Activated T-cell treated with anti-CD3 and anti-CD28 coated beads, Interleukin-2, amount 50 U/mL, for 72 hours (primary cell): Measurements from ENCODE around the gene IGF2BP2. TPM values are rescaled to one million over a fixed set of nuclear protein-coding genes. Genes with fewer than 3 reads are reported as not detected.
"Not testable (repeated sequence)": the region's sequence is repeated elsewhere in the genome, so short reads cannot be mapped to it uniquely, and the experiment has no call there.

Experiments used
- ATAC-seq, 2 donors: fragments of 150-1000 bp; cut with Tn5 transposase; replicated peaks in 1 of 2; 2 replicates each; pipeline ENCODE4 v1.10.0; 2021; ENCODE audit warnings: moderate library complexity in 2 of 2, mild to moderate bottlenecking in 1 of 2
- DNase-seq, 2 donors: peaks; one replicate each; pipeline ENCODE4 v3.0.0; 2021 to 2022; ENCODE audit warnings: mixed read lengths in 1 of 2
- H3K27ac Mint-ChIP-seq: one replicate; pipeline ENCODE4 v1.8.0; 2022; ENCODE audit warnings: mild to moderate bottlenecking, moderate library complexity, mixed read lengths
- H3K27me3 Mint-ChIP-seq: one replicate; pipeline ENCODE4 v1.8.0; 2022; ENCODE audit warnings: low read depth, mixed read lengths
- H3K36me3 Mint-ChIP-seq, 2 donors: one replicate each; pipeline ENCODE4 v1.8.0; 2022; ENCODE audit warnings: mixed read lengths in 2 of 2, mild to moderate bottlenecking in 1 of 2; ENCODE audit not compliant: insufficient read depth in 2 of 2
- H3K4me1 Mint-ChIP-seq: one replicate; pipeline ENCODE4 v1.8.0; 2022; ENCODE audit warnings: low read depth, mixed read lengths
- H3K4me3 Mint-ChIP-seq, 2 donors: one replicate each; pipeline ENCODE4 v1.8.0; 2022; ENCODE audit warnings: mild to moderate bottlenecking in 2 of 2, mixed read lengths in 2 of 2, moderate library complexity in 2 of 2
- H3K9me3 Mint-ChIP-seq, 2 donors: one replicate each; pipeline ENCODE4 v1.8.0; 2022; ENCODE audit warnings: mixed read lengths in 2 of 2
- total RNA-seq, 2 donors: library from RNA; stranded (reverse); gene quantifications; one replicate each; pipeline ENCODE4 v1.2.3, GENCODE V29; 2022

Gene IGF2BP2
- total RNA-seq, 2 donors from 2014 or later, result 0.53 to 1.2 TPM

- H3K9me3 Mint-ChIP-seq, result peaks cover 2 to 4% of the 10 kb centered on the region in 2 donors
- no peak for ATAC-seq
Observed at GRCh38 chr3:185852635-185853034, 27.8 kb upstream of the IGF2BP2 start.

GRCh38 chr3:185851959-185852358, 27.1 kb upstream of the IGF2BP2 start:
- peaks cover 2 to 4% of the 10 kb centered on the region in 2 donors for H3K9me3 Mint-ChIP-seq
- no peaks in the 10 kb centered on the region for H3K4me1 Mint-ChIP-seq
- DNase-seq (no peak), ATAC-seq (no peak)
- H3K27me3 Mint-ChIP-seq, result peaks cover 5% of the 10 kb centered on the region
- no peak overlapping the region for H3K4me3 Mint-ChIP-seq
- peaks cover 2 to 3% of the 10 kb centered on the region in 2 donors for H3K36me3 Mint-ChIP-seq
- H3K27ac Mint-ChIP-seq, result no peak overlapping the region

More at GRCh38 chr3:185852635-185853034, 27.8 kb upstream of the IGF2BP2 start:
- DNase-seq, result no peak
- Mint-ChIP-seq H3K36me3 (peaks cover 2 to 3% of the 10 kb centered on the region in 2 donors), H3K4me3 (no peak overlapping the region), H3K4me1 (no peaks in the 10 kb centered on the region), H3K27ac (no peak overlapping the region), H3K27me3 (peaks cover 5% of the 10 kb centered on the region)

DNA sequence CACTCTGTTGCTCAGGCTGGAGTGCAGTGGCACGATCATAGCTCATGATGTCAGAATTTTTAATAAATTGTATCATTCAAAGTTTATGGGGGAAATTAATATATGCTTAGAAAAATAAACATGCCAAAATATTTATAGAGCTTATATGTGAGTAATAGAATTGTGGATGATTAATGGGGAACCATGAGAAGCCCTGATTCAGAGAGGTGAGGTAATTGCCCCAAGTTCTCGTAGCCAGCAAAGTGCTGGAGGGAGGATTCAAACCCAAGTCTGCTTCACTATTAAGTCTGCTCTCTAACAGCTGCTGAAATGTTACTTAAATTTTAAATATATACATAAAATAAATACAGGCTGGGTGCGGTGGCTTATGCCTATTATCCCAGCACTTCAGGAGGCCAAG, 26.2 kb upstream of the IGF2BP2 start:
- Mint-ChIP-seq H3K27me3 (peaks cover 5% of the 10 kb centered on the region), H3K4me3 (no peak overlapping the region), H3K36me3 (peaks cover 1 to 3% of the 10 kb centered on the region in 2 donors), H3K9me3 (peaks cover 1% of the 10 kb centered on the region in 2 donors), H3K4me1 (no peaks in the 10 kb centered on the region), H3K27ac (no peak overlapping the region)
- no peak for DNase-seq
- ATAC-seq, result no peak

DNA sequence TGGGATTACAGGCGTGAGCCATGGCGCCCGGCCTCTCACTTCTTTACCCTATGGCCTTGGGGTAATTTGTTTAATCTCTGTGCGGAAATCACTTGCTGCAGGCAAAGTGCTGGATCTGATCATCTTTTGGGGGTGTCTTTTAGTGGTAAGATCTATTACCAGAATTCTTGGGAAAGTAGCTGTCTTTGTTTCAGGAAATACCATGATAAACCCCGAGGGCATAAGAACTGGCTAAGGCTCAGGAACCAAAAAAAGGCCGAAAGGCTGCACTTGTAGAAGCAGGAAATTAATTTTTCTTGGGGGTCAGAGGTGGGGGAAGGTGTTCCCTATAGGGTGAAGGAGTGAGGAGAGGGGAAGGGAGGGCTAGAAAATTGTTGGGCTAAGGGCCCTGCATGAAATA, 22.7 kb upstream of the IGF2BP2 start:
- Mint-ChIP-seq H3K27me3 (peaks cover 19% of the 10 kb centered on the region), H3K27ac (no peak overlapping the region), H3K9me3 (no peaks in the 10 kb centered on the region), H3K36me3 (no peaks in the 10 kb centered on the region), H3K4me1 (no peaks in the 10 kb centered on the region), H3K4me3 (no peak overlapping the region)
- DNase-seq (no peak), ATAC-seq (no peak)

GRCh38 chr3:185846037-185846436, 21.2 kb upstream of the IGF2BP2 start:
- H3K36me3 Mint-ChIP-seq, result no peaks in the 10 kb centered on the region
- H3K4me3 Mint-ChIP-seq, result no peak overlapping the region
- no peak overlapping the region for H3K27ac Mint-ChIP-seq
- H3K4me1 Mint-ChIP-seq, result no peaks in the 10 kb centered on the region
- ATAC-seq (no peak), DNase-seq (no peak)
- H3K27me3 Mint-ChIP-seq, result peaks cover 19% of the 10 kb centered on the region
- no peaks in the 10 kb centered on the region for H3K9me3 Mint-ChIP-seq

GRCh38 chr3:185844051-185844450, 19.2 kb upstream of the IGF2BP2 start:
- Mint-ChIP-seq H3K27me3 (peaks cover 18% of the 10 kb centered on the region), H3K4me3 (no peak overlapping the region), H3K4me1 (no peaks in the 10 kb centered on the region), H3K27ac (no peak overlapping the region), H3K9me3 (no peaks in the 10 kb centered on the region), H3K36me3 (no peaks in the 10 kb centered on the region)
- DNase-seq (no peak), ATAC-seq (no peak)

- H3K36me3 Mint-ChIP-seq, result no peaks in the 10 kb centered on the region
- no peak for DNase-seq
- no peaks in the 10 kb centered on the region for H3K4me1 Mint-ChIP-seq
- H3K27ac Mint-ChIP-seq, result no peak overlapping the region
- H3K4me3 Mint-ChIP-seq, result no peak overlapping the region
- no peaks in the 10 kb centered on the region for H3K9me3 Mint-ChIP-seq
- peaks cover 14% of the 10 kb centered on the region for H3K27me3 Mint-ChIP-seq
- no peak for ATAC-seq
Observed at GRCh38 chr3:185843635-185844034, 18.8 kb upstream of the IGF2BP2 start.

- Mint-ChIP-seq H3K27ac (no peak overlapping the region), H3K4me1 (no peaks in the 10 kb centered on the region), H3K9me3 (no peaks in the 10 kb centered on the region), H3K27me3 (peaks cover 14% of the 10 kb centered on the region), H3K4me3 (no peak overlapping the region), H3K36me3 (no peaks in the 10 kb centered on the region)
- DNase-seq, result no peak
- no peak for ATAC-seq
Observed at GRCh38 chr3:185843126-185843525, 18.3 kb upstream of the IGF2BP2 start.

GRCh38 chr3:185842241-185842640, 17.4 kb upstream of the IGF2BP2 start:
- DNase-seq (no peak), ATAC-seq (no peak)
- Mint-ChIP-seq H3K4me1 (no peaks in the 10 kb centered on the region), H3K27ac (no peak overlapping the region), H3K4me3 (no peak overlapping the region), H3K27me3 (peaks cover 14% of the 10 kb centered on the region), H3K9me3 (no peaks in the 10 kb centered on the region), H3K36me3 (no peaks in the 10 kb centered on the region)

- not testable (repeated sequence) for H3K27ac Mint-ChIP-seq, H3K4me3 Mint-ChIP-seq, H3K36me3 Mint-ChIP-seq, DNase-seq, H3K4me1 Mint-ChIP-seq, H3K9me3 Mint-ChIP-seq, H3K27me3 Mint-ChIP-seq, ATAC-seq
Observed at GRCh38 chr3:185838417-185838989, 13.7 kb upstream of the IGF2BP2 start.

GRCh38 chr3:185837414-185837813, 12.6 kb upstream of the IGF2BP2 start:
- no peaks in the 10 kb centered on the region for H3K9me3 Mint-ChIP-seq
- H3K4me3 Mint-ChIP-seq, result no peak overlapping the region
- H3K27me3 Mint-ChIP-seq, result peaks cover 4% of the 10 kb centered on the region
- H3K4me1 Mint-ChIP-seq, result no peaks in the 10 kb centered on the region
- H3K27ac Mint-ChIP-seq, result no peak overlapping the region
- H3K36me3 Mint-ChIP-seq, result no peaks in the 10 kb centered on the region
- DNase-seq (no peak), ATAC-seq (no peak)

DNA sequence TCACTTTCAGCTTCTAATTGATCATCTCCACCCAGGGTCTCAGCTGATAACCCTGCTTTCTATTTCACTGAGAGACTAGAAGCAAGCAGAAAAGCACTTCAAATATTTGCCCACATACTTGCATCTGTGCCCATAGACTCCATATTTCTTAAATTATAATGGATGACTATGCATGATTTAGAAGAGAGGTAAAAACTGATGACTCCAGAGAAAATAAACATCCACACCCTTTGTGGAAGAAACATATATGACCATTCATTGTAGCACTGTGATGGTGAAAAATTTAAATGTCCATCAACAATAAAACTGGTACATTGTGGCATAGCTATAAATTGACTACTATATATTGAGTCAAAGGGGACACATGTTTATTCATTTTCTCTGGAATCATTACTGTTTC, 7.1 kb upstream of the IGF2BP2 start:
- Mint-ChIP-seq H3K4me3 (no peak overlapping the region), H3K36me3 (peaks cover 0 to 2% of the 10 kb centered on the region in 2 donors), H3K4me1 (no peaks in the 10 kb centered on the region), H3K27me3 (peaks cover 49% of the 10 kb centered on the region), H3K9me3 (no peaks in the 10 kb centered on the region), H3K27ac (no peak overlapping the region)
- ATAC-seq (no peak), DNase-seq (no peak)

GRCh38 chr3:185831195-185831594, 6.4 kb upstream of the IGF2BP2 start:
- ATAC-seq, result no peak
- no peak overlapping the region for H3K4me3 Mint-ChIP-seq
- H3K27ac Mint-ChIP-seq, result no peak overlapping the region
- no peak for DNase-seq
- H3K4me1 Mint-ChIP-seq, result no peaks in the 10 kb centered on the region
- H3K36me3 Mint-ChIP-seq, result peaks cover 3 to 5% of the 10 kb centered on the region in 2 donors
- H3K9me3 Mint-ChIP-seq, result no peaks in the 10 kb centered on the region
- H3K27me3 Mint-ChIP-seq, result peaks cover 57% of the 10 kb centered on the region

DNA sequence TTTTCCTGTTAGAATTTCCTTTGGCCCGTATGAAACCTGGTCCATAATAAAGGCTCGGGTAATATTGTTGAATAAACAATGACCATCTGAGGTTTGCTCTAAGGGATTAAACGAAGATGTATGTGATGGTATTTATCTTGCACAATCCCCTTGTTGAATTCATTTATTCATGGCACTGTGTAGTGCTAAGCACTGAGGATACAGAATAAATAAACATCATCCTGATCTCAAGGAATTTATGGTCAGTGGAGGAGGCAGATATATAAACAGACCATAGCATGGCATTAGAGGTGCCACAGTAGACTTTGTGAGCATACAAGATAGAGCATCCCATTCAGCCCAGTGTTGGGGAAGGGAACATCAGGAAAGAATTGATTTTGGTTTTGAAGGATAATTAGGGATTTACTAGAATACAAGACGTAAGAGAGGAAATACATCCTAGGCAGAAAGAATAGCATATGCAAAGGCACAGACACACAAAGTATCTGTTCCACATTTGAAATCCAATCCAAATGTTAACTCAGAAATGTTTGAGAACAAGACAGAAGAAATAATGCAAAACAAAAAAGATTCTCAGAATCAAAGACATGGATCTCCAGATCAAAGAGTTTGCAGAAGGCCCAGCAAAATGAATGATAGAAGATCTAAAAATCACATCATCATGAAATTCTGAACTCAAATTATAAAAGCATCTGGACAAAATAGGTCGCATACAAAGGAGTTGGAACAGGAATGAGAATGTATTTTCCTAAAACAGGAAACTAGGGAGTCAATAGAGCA, 5.4 kb upstream of the IGF2BP2 start:
- Mint-ChIP-seq H3K9me3 (no peaks in the 10 kb centered on the region), H3K27ac (no peak overlapping the region), H3K27me3 (peaks cover 65% of the 10 kb centered on the region), H3K4me3 (no peak overlapping the region), H3K4me1 (no peaks in the 10 kb centered on the region), H3K36me3 (peaks cover 3 to 6% of the 10 kb centered on the region in 2 donors)
- DNase-seq (no peak), ATAC-seq (no peak)
